Tibial nerve (tissue), 4 donors: Measurements from ENCODE around the gene CDCA7.

Experiments used
- CTCF ChIP-seq, 5 experiments: fragments of 200-600 bp in 3 of 5; fragments of 450-650 bp in 2 of 5; sonication (generic) in 3 of 5; IDR thresholded peaks; one replicate each; pipeline ENCODE4 v1.5.1; 2016 to 2019; ENCODE audit warnings: antibody characterized with exemption in 5 of 5, mild to moderate bottlenecking in 3 of 5, moderate library complexity in 2 of 5
- EP300 ChIP-seq, 2 donors: sonication (generic); formaldehyde crosslinking; IDR thresholded peaks; one replicate each; pipeline ENCODE4 v1.6.1; 2017; ENCODE audit warnings: antibody characterized with exemption in 2 of 2, mild to moderate bottlenecking in 1 of 2
- POLR2A ChIP-seq, 2 donors: fragments of 450-650 bp; IDR thresholded peaks; one replicate each; pipeline ENCODE4 v1.6.1; 2017; ENCODE audit warnings: antibody characterized with exemption in 2 of 2, mild to moderate bottlenecking in 2 of 2, moderate library complexity in 2 of 2

DNA sequence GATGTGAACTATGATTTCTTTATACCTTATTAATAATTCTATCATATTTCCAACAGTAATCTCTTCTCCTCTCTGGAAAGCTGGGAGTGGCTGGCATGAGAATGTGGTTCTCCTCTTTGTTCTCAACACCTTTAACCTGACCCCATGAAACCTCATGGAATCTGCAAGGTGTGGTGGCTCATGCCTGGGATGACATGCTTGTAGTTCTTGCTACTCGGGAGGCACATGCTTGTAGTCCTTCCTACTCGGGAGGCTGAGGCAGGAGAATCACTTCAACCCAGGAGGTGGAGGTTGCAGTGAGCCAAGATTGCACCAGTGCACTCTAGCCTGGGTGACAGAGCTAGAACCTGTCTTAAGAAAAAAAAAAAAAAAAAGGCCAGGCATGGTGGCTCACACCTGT, 10.8 kb upstream of the CDCA7 start:
- TF ChIP-seq CTCF (IDR thresholded peaks at IDR 0.05) (no peak), POLR2A (IDR thresholded peaks at IDR 0.05) (no peak), EP300 (IDR thresholded peaks at IDR 0.05) (no peak)
